ENCODE measurements around the gene KAT6B. TPM values are rescaled to one million over a fixed set of nuclear protein-coding genes. Genes with fewer than 3 reads are reported as not detected.
"Not testable (repeated sequence)": the region's sequence is repeated elsewhere in the genome, so short reads cannot be mapped to it uniquely, and the experiment has no call there.

The KAT6B gene
- total RNA-seq, 1 experiment from 2014 or later: 10.7 TPM

- not testable (repeated sequence) for DNase-seq (ENCODE audit: low read depth in 1 of 2, low spot score in 2 of 2); H3K4me3 ChIP-seq; H3K27ac ChIP-seq
These were observed 66.9 kb downstream of the KAT6B start for GRCh38 chr10:74893329-74893728.

GRCh38 chr10:74896788-74897527 is 70.6 kb downstream of the KAT6B start:
- no peaks in the 10 kb centered on the region for H3K9me3 ChIP-seq (replicated peaks)
- peaks cover 9% of the 10 kb centered on the region for H3K4me1 ChIP-seq (replicated peaks)
- H3K4me3 ChIP-seq: no peak overlapping the region
- DNase-seq (ENCODE audit: low read depth in 1 of 2, low spot score in 2 of 2): no peak
- H3K27ac ChIP-seq: no peak overlapping the region
- H3K36me3 ChIP-seq: no peaks in the 10 kb centered on the region
- H3K27me3 ChIP-seq (replicated peaks): no peaks in the 10 kb centered on the region

More at GRCh38 chr10:74893329-74893728, 66.9 kb downstream of the KAT6B start:
- not testable (repeated sequence) for H3K36me3 ChIP-seq; H3K9me3 ChIP-seq (replicated peaks); H3K4me1 ChIP-seq (replicated peaks); H3K27me3 ChIP-seq (replicated peaks)

GRCh38 chr10:74898201-74898976 is 72.0 kb downstream of the KAT6B start:
- no peaks in the 10 kb centered on the region for H3K9me3 ChIP-seq (replicated peaks)
- H3K4me1 ChIP-seq (replicated peaks): peaks cover 9% of the 10 kb centered on the region
- no peak overlapping the region for H3K27ac ChIP-seq
- no peak overlapping the region for H3K4me3 ChIP-seq
- no peaks in the 10 kb centered on the region for H3K27me3 ChIP-seq (replicated peaks)
- H3K36me3 ChIP-seq: no peaks in the 10 kb centered on the region
- DNase-seq (ENCODE audit: low read depth in 1 of 2, low spot score in 2 of 2): no peak

- no peak overlapping the region for H3K27ac ChIP-seq
- no peaks in the 10 kb centered on the region for H3K9me3 ChIP-seq (replicated peaks)
- no peak overlapping the region for H3K4me3 ChIP-seq
- DNase-seq (ENCODE audit: low read depth in 1 of 2, low spot score in 2 of 2): no peak
- peaks cover 9% of the 10 kb centered on the region for H3K4me1 ChIP-seq (replicated peaks)
- no peaks in the 10 kb centered on the region for H3K27me3 ChIP-seq (replicated peaks)
- no peaks in the 10 kb centered on the region for H3K36me3 ChIP-seq
These were observed 73.9 kb downstream of the KAT6B start for GRCh38 chr10:74900297-74900696.

- DNase-seq (ENCODE audit: low read depth in 1 of 2, low spot score in 2 of 2): no peak
- Histone ChIP-seq H3K27me3 (replicated peaks) (no peaks in the 10 kb centered on the region), H3K4me3 (no peak overlapping the region), H3K36me3 (no peaks in the 10 kb centered on the region), H3K27ac (no peak overlapping the region), H3K4me1 (replicated peaks) (peaks cover 9% of the 10 kb centered on the region), H3K9me3 (replicated peaks) (no peaks in the 10 kb centered on the region)
These were observed 74.9 kb downstream of the KAT6B start for GRCh38 chr10:74901301-74901700.

- DNase-seq (ENCODE audit: low read depth in 1 of 2, low spot score in 2 of 2): no peak
- no peak overlapping the region for H3K27ac ChIP-seq
- H3K4me1 ChIP-seq (replicated peaks): peaks cover 9% of the 10 kb centered on the region
- no peaks in the 10 kb centered on the region for H3K36me3 ChIP-seq
- H3K4me3 ChIP-seq: no peak overlapping the region
- H3K27me3 ChIP-seq (replicated peaks): no peaks in the 10 kb centered on the region
- H3K9me3 ChIP-seq (replicated peaks): no peaks in the 10 kb centered on the region
These were observed 75.6 kb downstream of the KAT6B start for GRCh38 chr10:74901867-74902450.

GRCh38 chr10:74903491-74903890 is 77.1 kb downstream of the KAT6B start:
- no peaks in the 10 kb centered on the region for H3K9me3 ChIP-seq (replicated peaks)
- H3K27me3 ChIP-seq (replicated peaks): no peaks in the 10 kb centered on the region
- no peak for DNase-seq (ENCODE audit: low read depth in 1 of 2, low spot score in 2 of 2)
- H3K4me1 ChIP-seq (replicated peaks): peaks cover under 1% of the 10 kb centered on the region; the same call in 1 of the 2 replicates
- no peaks in the 10 kb centered on the region for H3K36me3 ChIP-seq
- H3K4me3 ChIP-seq: no peak overlapping the region
- no peak overlapping the region for H3K27ac ChIP-seq

- Histone ChIP-seq H3K4me1 (replicated peaks) (peaks cover 12% of the 10 kb centered on the region), H3K4me3 (no peak overlapping the region), H3K36me3 (no peaks in the 10 kb centered on the region), H3K27ac (no peak overlapping the region), H3K9me3 (replicated peaks) (no peaks in the 10 kb centered on the region), H3K27me3 (replicated peaks) (no peaks in the 10 kb centered on the region)
- no peak for DNase-seq (ENCODE audit: low read depth in 1 of 2, low spot score in 2 of 2)
These were observed 80.3 kb downstream of the KAT6B start for GRCh38 chr10:74906611-74907198.

GRCh38 chr10:74909670-74910069 is 83.3 kb downstream of the KAT6B start:
- Histone ChIP-seq H3K36me3 (no peaks in the 10 kb centered on the region), H3K4me1 (replicated peaks) (peaks cover 15% of the 10 kb centered on the region), H3K4me3 (no peak overlapping the region), H3K9me3 (replicated peaks) (no peaks in the 10 kb centered on the region), H3K27ac (no peak overlapping the region), H3K27me3 (replicated peaks) (no peaks in the 10 kb centered on the region)
- peak in 1 of 2 experiments; percentile 44 for DNase-seq (ENCODE audit: low read depth in 1 of 2, low spot score in 2 of 2)

GRCh38 chr10:74910241-74910975 is 84.0 kb downstream of the KAT6B start:
- H3K36me3 ChIP-seq: no peaks in the 10 kb centered on the region
- H3K27ac ChIP-seq: no peak overlapping the region
- no peaks in the 10 kb centered on the region for H3K27me3 ChIP-seq (replicated peaks)
- no peak overlapping the region for H3K4me3 ChIP-seq
- no peak for DNase-seq (ENCODE audit: low read depth in 1 of 2, low spot score in 2 of 2)
- H3K4me1 ChIP-seq (replicated peaks): peaks cover 15% of the 10 kb centered on the region
- no peaks in the 10 kb centered on the region for H3K9me3 ChIP-seq (replicated peaks)

- H3K27ac ChIP-seq: no peak overlapping the region
- no peak overlapping the region for H3K4me3 ChIP-seq
- H3K27me3 ChIP-seq (replicated peaks): no peaks in the 10 kb centered on the region
- no peaks in the 10 kb centered on the region for H3K9me3 ChIP-seq (replicated peaks)
- H3K4me1 ChIP-seq (replicated peaks): peaks cover 15% of the 10 kb centered on the region
- no peaks in the 10 kb centered on the region for H3K36me3 ChIP-seq
- no peak for DNase-seq (ENCODE audit: low read depth in 1 of 2, low spot score in 2 of 2)
These were observed 84.6 kb downstream of the KAT6B start for GRCh38 chr10:74910976-74911350.

GRCh38 chr10:74912182-74912581 is 85.8 kb downstream of the KAT6B start:
- Histone ChIP-seq H3K27me3 (replicated peaks) (no peaks in the 10 kb centered on the region), H3K4me3 (no peak overlapping the region), H3K27ac (no peak overlapping the region), H3K4me1 (replicated peaks) (peaks cover 21% of the 10 kb centered on the region), H3K9me3 (replicated peaks) (no peaks in the 10 kb centered on the region), H3K36me3 (no peaks in the 10 kb centered on the region)
- DNase-seq (ENCODE audit: low read depth in 1 of 2, low spot score in 2 of 2): no peak

- Histone ChIP-seq H3K4me1 (replicated peaks) (peaks cover 26% of the 10 kb centered on the region), H3K9me3 (replicated peaks) (no peaks in the 10 kb centered on the region), H3K36me3 (no peaks in the 10 kb centered on the region), H3K27me3 (replicated peaks) (no peaks in the 10 kb centered on the region), H3K4me3 (no peak overlapping the region), H3K27ac (no peak overlapping the region)
- DNase-seq (ENCODE audit: low read depth in 1 of 2, low spot score in 2 of 2): no peak
These were observed 86.3 kb downstream of the KAT6B start for GRCh38 chr10:74912682-74913081.

All from SJSA1 (cell line).